ENCODE measurements around the gene SERP2.
"Not testable (repeated sequence)": the region's sequence is repeated elsewhere in the genome, so short reads cannot be mapped to it uniquely, and the experiment has no call there.

Gene SERP2

GRCh38 chr13:44373601-44374347 lies at the start of gene SERP2:
SERP2 (plus strand) TSS chr13:44373824; CDS start chr13:44374026, 202 bp downstream.
- peak; percentile 44 for DNase-seq (ENCODE audit: low spot score)

DNA sequence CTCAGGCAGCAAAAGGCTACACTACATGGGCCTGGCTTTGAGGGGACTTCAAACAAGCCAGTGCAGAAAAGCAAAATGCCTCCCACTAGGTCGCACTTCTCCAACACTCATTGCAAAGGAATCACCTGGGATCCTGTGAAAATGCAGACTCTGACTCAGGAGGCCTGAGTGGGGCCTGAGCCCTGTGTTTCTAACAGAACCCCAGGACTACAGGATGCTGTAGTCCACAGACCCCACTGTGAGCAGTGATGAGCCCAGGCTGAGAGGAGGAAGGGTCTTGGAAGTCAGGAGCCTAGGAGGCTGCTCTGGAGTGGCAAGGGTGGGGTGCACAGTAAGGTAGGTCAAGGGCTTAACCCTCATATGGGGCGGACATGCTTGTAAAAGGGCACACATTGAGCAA lies 46.7 kb upstream of the SERP2 start:
- no peak for DNase-seq (ENCODE audit: low spot score)

GRCh38 chr13:44329041-44329440 lies 44.6 kb upstream of the SERP2 start:
- not testable (repeated sequence) for DNase-seq (ENCODE audit: low spot score)

- DNase-seq (ENCODE audit: low spot score), result no peak
Observed at GRCh38 chr13:44329909-44330545, 43.6 kb upstream of the SERP2 start.

GRCh38 chr13:44331446-44331845 lies 42.2 kb upstream of the SERP2 start:
- no peak for DNase-seq (ENCODE audit: low spot score)

DNA sequence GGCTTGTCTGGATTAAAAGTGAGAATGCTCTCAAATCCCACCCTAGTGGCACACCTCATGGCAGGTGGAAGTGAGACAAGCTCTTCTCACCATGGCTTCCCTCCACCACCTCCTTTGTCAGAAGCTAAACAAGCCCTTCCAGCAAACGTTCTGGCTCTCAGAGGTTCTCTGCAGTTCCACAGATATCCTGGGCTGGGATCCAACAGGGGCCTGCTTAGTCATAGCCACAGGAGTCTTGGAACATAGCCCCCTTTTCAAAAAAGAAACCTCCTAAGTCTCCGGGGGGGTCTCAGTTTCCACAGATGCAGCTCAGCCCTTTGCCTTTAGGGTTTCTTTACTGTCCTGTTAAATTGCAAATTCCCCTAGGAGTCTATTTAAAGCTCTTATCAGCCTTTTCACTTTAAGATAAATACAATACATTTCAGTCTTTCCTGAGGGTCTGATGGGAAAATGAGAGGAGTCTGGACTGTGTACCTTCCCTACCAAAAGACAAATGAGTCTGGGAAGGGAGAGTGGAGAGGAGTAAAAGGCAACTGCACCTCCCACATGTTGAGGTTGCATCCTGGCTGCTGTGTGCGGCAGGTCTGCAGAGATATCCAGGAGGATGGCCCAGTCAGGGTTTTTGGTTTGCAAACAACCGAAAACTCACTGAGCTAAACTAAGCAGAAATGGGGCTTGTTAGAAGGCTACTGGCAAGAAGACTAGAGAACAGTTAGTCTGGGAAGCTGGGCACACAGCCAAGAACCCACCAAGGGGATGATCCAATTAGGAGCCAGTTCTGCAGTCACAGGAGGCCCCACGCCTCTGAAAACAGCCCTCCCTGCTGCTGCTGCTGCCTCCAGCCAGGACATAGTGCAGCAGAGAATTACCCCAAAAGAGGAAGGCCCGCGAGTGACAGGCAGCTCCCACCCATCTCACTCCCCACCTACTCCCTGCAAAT lies 41.4 kb upstream of the SERP2 start:
- no peak for DNase-seq (ENCODE audit: low spot score)

DNA sequence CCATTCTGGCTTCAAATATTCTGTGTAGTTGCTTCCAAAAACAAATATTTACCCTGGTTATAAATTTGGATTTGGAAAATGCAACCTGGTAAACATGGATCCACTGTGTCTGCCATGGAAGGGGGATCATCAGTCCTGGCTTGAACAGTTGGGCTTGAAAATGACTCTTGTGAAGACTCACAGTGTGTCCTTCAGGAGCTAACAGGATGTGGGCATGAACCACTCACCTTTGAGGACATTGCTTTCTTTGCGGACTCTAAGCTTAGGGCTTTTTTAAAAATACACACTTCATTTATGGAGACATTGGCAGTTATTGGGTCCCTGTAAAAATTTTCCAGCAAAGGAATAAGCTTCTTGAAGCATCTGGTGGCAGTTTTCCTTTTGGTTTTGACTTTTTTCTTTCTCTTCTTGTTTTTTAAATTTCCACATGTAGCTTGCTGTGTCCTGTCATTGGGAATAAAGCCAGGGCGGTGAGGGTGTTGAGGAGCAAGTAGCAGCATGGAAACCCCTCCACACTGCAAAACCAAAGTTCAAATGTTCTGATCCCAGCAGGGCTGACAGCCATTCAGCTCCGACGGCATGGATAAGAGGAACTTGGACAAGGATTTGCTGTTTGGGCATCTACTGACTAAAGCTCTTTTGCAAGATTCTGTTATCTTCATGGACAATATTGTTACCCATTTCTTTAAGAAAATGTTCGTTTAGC lies 39.5 kb upstream of the SERP2 start:
- no peak for DNase-seq (ENCODE audit: low spot score)

- no peak for DNase-seq (ENCODE audit: low spot score)
Observed at GRCh38 chr13:44334751-44335150, 38.9 kb upstream of the SERP2 start.

DNA sequence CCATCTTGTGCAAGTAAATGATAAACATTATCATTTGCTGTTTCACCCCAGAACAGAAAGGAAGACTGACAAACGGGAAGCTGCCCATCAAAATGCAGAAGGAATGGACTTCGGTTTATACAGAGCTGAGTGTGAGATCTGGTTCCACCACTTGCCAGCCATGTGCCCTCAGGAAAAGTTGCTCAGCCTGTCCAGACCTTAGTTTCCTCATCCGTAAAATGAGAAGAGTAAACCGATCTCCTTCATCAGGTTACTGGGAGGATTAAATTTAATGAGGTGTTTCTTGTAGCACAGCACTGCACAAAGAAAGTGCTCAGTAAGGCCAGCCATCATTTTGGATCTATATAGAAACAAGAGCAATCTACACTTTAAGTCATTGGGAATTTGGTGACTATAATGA lies 36.7 kb upstream of the SERP2 start:
- no peak for DNase-seq (ENCODE audit: low spot score)

- DNase-seq (ENCODE audit: low spot score), result no peak
Observed at GRCh38 chr13:44337581-44337980, 36.0 kb upstream of the SERP2 start.

GRCh38 chr13:44340508-44340907 lies 33.1 kb upstream of the SERP2 start:
- no peak for DNase-seq (ENCODE audit: low spot score)

DNA sequence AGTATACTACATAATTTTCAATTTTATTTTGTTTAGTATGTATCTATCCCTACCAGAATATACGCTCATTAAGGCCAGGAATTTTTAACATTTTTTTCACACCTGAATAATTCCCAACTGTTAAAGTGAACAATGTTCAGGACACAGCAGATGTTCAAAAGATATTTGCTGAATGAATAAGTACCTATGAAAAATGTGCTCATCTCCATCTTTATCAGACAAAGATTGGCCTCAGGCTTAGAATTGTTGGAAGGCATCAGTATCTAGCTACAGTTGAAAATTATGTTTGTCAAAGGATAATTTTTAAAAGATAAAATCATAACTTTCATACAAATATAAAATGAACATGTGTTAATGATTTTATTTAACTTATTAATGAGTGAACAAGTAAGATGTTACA lies 30.9 kb upstream of the SERP2 start:
- DNase-seq (ENCODE audit: low spot score), result no peak

- no peak for DNase-seq (ENCODE audit: low spot score)
Observed at GRCh38 chr13:44346534-44346933, 27.1 kb upstream of the SERP2 start.

DNA sequence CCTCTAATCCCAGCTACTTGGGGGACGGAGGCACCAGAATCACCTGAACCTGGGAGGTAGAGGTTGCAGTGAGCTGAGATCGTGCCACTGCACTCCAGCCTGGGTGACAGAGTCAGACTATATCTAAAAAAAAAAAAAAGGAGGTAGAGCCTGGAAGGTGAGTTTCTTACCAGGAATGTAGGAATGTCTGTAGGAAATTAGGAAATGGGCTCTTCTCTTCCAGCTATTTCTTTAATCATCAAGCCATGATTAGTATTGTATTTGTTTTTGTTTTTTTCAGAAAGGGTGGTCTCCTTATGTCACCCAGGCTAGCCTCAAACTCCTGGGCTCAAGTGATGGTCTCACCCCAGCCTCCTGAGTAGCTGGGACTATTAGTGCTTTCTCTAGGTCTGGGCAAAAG lies 26.3 kb upstream of the SERP2 start:
- DNase-seq (ENCODE audit: low spot score), result no peak

DNA sequence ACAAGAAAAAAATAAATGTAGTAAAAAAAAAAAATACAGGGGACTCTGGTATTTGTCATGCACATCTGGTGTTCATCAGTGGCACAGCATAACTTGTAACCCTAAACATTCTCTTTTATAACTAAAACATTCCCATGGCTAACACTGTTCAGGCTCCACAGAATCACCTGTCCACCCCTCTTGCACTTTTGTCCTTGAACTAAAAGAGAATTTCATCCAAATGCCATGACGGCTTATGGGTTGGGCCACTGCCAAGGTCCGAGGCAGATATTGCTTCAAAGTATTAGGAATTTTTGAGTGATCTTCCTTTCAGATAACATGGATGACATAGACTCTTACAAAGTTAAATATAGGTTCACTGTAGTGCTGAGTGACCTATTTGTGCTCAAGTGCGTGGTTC lies 25.7 kb upstream of the SERP2 start:
- DNase-seq (ENCODE audit: low spot score), result no peak

DNA sequence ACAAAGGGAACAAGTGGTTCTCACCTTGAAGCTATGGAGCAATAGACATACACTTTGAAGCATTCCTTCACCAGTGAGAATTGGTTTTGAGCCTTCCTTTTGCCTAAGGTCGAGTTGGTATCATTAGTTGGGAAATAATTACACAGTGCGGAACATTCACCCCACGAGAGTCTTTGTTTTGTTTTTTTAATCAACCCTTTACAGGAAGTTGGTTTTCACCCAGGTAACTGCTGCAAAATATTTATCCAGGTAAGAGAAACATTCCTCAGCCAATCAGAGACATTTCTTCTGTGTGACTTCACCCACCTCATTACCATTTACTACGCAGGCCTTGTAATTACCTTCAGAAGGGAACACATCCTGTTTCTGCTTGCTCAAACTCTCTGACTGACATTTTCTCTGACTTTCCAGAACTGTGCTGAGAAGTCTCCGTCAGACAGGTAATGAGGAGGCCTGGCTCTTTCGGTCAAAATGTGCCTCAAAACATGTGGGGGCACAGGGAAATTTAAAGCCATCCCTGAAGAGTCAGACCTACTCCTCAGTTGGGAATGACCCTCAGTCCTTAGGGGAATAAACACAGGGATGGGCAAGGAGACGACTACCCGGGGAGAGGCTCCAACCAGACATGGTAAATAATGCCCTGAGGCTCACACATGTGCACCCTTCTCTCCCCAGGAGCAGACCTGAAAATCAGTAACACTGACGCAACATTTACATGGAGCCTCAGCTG lies 22.7 kb upstream of the SERP2 start:
- no peak for DNase-seq (ENCODE audit: low spot score)

- no peak for DNase-seq (ENCODE audit: low spot score)
Observed at GRCh38 chr13:44351505-44351854, 22.1 kb upstream of the SERP2 start.

DNA sequence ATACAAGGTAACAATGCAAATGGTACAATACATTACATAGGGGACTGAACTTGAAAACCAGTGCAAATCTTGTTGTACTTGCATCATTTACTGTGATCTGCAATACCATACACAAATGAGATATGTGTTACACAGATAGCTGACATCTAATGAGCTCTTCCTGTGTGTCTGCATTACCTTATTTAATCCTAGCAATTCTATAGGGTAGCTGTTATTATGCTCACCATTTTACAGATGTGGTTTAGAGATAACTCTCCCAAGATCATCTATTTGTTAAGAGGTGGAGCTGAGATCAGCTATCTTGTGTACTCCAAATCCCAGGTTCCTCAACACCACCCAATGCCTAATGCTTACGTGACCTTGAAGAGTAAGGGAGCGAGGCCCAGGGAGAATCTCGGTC lies 21.4 kb upstream of the SERP2 start:
- DNase-seq (ENCODE audit: low spot score), result no peak

GRCh38 chr13:44352671-44353070 lies 21.0 kb upstream of the SERP2 start:
- DNase-seq (ENCODE audit: low spot score), result no peak

DNA sequence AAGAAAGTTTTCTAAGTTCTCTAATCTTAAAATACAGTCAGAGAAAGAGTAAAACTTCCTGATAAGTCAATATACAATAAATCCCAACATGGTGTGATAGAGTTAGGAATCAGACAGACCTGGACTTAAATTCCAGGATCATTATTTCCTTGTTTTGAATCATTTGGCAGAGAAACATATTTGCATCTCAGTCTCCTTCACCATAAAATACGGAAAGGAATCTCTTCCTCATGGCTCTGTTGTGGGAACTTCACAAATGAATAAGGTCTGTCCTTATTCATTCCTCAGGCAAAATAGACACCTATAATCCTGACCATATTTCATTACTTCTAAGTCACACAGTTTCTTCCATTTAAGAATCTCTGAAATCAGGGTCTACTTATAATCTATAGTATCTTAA lies 19.3 kb upstream of the SERP2 start:
- no peak for DNase-seq (ENCODE audit: low spot score)

- no peak for DNase-seq (ENCODE audit: low spot score)
Observed at GRCh38 chr13:44354884-44355283, 18.7 kb upstream of the SERP2 start.

- DNase-seq (ENCODE audit: low spot score), result no peak
Observed at GRCh38 chr13:44355621-44356020, 18.0 kb upstream of the SERP2 start.

All from germinal center (tissue), 1 donor.